IMR-90 (cell line): ENCODE results near the gene RAB1B. TPM values are rescaled to one million over a fixed set of nuclear protein-coding genes. Genes with fewer than 3 reads are reported as not detected.

Experiments
- ATAC-seq: fragments of 200-7000 bp; cut with Tn5 transposase; 2 replicates; pipeline ENCODE4 v1.9.1; 2020; ENCODE audit warnings: low read depth, mild to moderate bottlenecking, moderate library complexity
- BruUV-seq: library from RNA; stranded (reverse); fragments of 400-500 nt; replicated peaks from 2 replicates; lab custom pipeline; 2021; lab: Mats Ljungman, UMichigan
- CTCF ChIA-PET: fragments of 300-600 bp; formaldehyde crosslinking; extraction: SDS; loops from one replicate; lab custom pipeline; 2021; ENCODE audit warnings: antibody characterized with exemption; lab: Yijun Ruan, JAX
- POLR2A ChIA-PET: fragments of 300-600 bp; sonication (Branson Sonifier 250); formaldehyde crosslinking; loops from one replicate; lab custom pipeline; 2022; ENCODE audit warnings: antibody characterized with exemption; ENCODE audit not compliant: unreplicated experiment; lab: Charles Lee
- DNase-seq: peaks from one replicate; pipeline ENCODE4 v3.0.0; 2013
- H2AFZ ChIP-seq: replicated peaks from 2 replicates; pipeline ENCODE3; 2013; ENCODE audit warnings: low read length, mild to moderate bottlenecking; ENCODE audit not compliant: poor library complexity
- H2AK5ac ChIP-seq: 2 replicates; pipeline ENCODE4 v1.6.1; 2013; ENCODE audit warnings: low read depth, low read length, inconsistent platforms
- H2AK9ac ChIP-seq: replicated peaks from 2 replicates; pipeline ENCODE3; 2013; ENCODE audit warnings: mild to moderate bottlenecking, low read depth, low read length, moderate library complexity; ENCODE audit not compliant: poor library complexity
- H2BK120ac ChIP-seq: 2 replicates; pipeline ENCODE4 v1.6.1; 2013; ENCODE audit warnings: low read depth, low read length, inconsistent platforms
- H2BK15ac ChIP-seq: 3 replicates; pipeline ENCODE4 v1.6.1; 2013; ENCODE audit warnings: low read depth, low read length, inconsistent platforms
- H2BK20ac ChIP-seq: 2 replicates; pipeline ENCODE4 v1.6.1; 2013; ENCODE audit warnings: low read depth, mild to moderate bottlenecking, inconsistent platforms, low read length, moderate library complexity
- H2BK5ac ChIP-seq: 2 replicates; pipeline ENCODE4 v1.6.1; 2013; ENCODE audit warnings: mild to moderate bottlenecking, low read depth, low read length, inconsistent platforms; ENCODE audit not compliant: poor library complexity, severe bottlenecking
- H3K14ac ChIP-seq: replicated peaks from 2 replicates; pipeline ENCODE4 v1.6.1; 2013; ENCODE audit warnings: low read depth, low read length, inconsistent platforms
- H3K18ac ChIP-seq: 2 replicates; pipeline ENCODE4 v1.6.1; 2013; ENCODE audit warnings: low read depth, low read length, control low read depth
- H3K23ac ChIP-seq: 2 replicates; pipeline ENCODE4 v1.6.1; 2013; ENCODE audit warnings: low read depth, low read length, inconsistent platforms
- H3K27ac ChIP-seq: 2 replicates; pipeline ENCODE4 v1.5.1; 2013; ENCODE audit warnings: mild to moderate bottlenecking, control low read depth, low read length; ENCODE audit not compliant: insufficient read depth
- H3K27me3 ChIP-seq: 2 replicates; pipeline ENCODE4 v1.6.1; 2013; ENCODE audit warnings: low read length; ENCODE audit not compliant: control insufficient read depth, insufficient read depth
- H3K36me3 ChIP-seq: 2 replicates; pipeline ENCODE4 v1.6.1; 2013; ENCODE audit warnings: low read length, mixed read lengths; ENCODE audit not compliant: control insufficient read depth, insufficient read depth
- H3K4ac ChIP-seq: 2 replicates; pipeline ENCODE4 v1.6.1; 2013; ENCODE audit warnings: low read depth, low read length, inconsistent platforms
- H3K4me1 ChIP-seq: 2 replicates; pipeline ENCODE4 v1.6.1; 2013; ENCODE audit warnings: low read length, mixed read lengths; ENCODE audit not compliant: control insufficient read depth, insufficient read depth
- H3K4me2 ChIP-seq: 2 replicates; pipeline ENCODE4 v1.6.1; 2013; ENCODE audit warnings: low read depth, mild to moderate bottlenecking, control low read depth, low read length, moderate library complexity
- H3K4me3 ChIP-seq: 2 replicates; pipeline ENCODE4 v1.5.1; 2013; ENCODE audit warnings: low read depth, mild to moderate bottlenecking, control low read depth, low read length, moderate library complexity; ENCODE audit not compliant: insufficient read depth
- H3K56ac ChIP-seq: 2 replicates; pipeline ENCODE4 v1.6.1; 2013; ENCODE audit warnings: low read length, inconsistent platforms; ENCODE audit not compliant: insufficient read depth; ENCODE audit errors: extremely low read depth
- H3K79me1 ChIP-seq, 2 experiments: 2 replicates each; pipeline ENCODE4 v1.6.1; 2013; ENCODE audit warnings: low read length in 2 of 2, inconsistent platforms in 1 of 2, low read depth in 1 of 2
- H3K9ac ChIP-seq: 2 replicates; pipeline ENCODE4 v1.6.1; 2013; ENCODE audit warnings: low read depth, low read length, control low read depth
- H3K9me1 ChIP-seq: 2 replicates; pipeline ENCODE4 v1.6.1; 2013; ENCODE audit warnings: low read length, inconsistent platforms; ENCODE audit not compliant: insufficient read depth
- H3K9me3 ChIP-seq: 2 replicates; pipeline ENCODE4 v1.6.1; 2013; ENCODE audit warnings: low read length; ENCODE audit not compliant: control insufficient read depth, insufficient read depth
- H4K20me1 ChIP-seq: 2 replicates; pipeline ENCODE4 v1.6.1; 2013; ENCODE audit warnings: low read length, inconsistent platforms; ENCODE audit not compliant: insufficient read depth
- H4K5ac ChIP-seq: 2 replicates; pipeline ENCODE4 v1.6.1; 2013; ENCODE audit warnings: mild to moderate bottlenecking, low read depth, low read length, control low read depth
- H4K8ac ChIP-seq, 2 experiments: 2 replicates each; pipeline ENCODE4 v1.6.1; 2013; ENCODE audit warnings: low read depth in 2 of 2, low read length in 2 of 2, control low read depth in 1 of 2, inconsistent platforms in 1 of 2
- H4K91ac ChIP-seq: 2 replicates; pipeline ENCODE4 v1.6.1; 2013; ENCODE audit warnings: low read depth, low read length, inconsistent platforms; ENCODE audit not compliant: insufficient read depth
- BHLHE40 ChIP-seq: fragments of 150-350 bp; IDR thresholded peaks from 2 replicates; pipeline ENCODE4 v1.6.1; 2016; ENCODE audit warnings: mild to moderate bottlenecking, low read depth, low read length
- CEBPB ChIP-seq: IDR thresholded peaks from 2 replicates; pipeline ENCODE4 v1.6.1; 2012; ENCODE audit warnings: low read depth, low read length, improper control_type of control experiment
- CHD1 ChIP-seq: IDR thresholded peaks from 2 replicates; pipeline ENCODE4 v1.6.1; 2012; ENCODE audit warnings: low read depth, low read length, improper control_type of control experiment
- FOS ChIP-seq: fragments of 150-350 bp; IDR thresholded peaks from 2 replicates; pipeline ENCODE4 v1.6.1; 2016; ENCODE audit warnings: low read depth, low read length
- MAFK ChIP-seq: IDR thresholded peaks from 2 replicates; pipeline ENCODE4 v1.6.1; 2012; ENCODE audit warnings: low read depth, low read length, improper control_type of control experiment
- MAZ ChIP-seq: IDR thresholded peaks from 2 replicates; pipeline ENCODE4 v1.6.1; 2012; ENCODE audit warnings: low read depth, mild to moderate bottlenecking, low read length, improper control_type of control experiment, moderate library complexity, borderline replicate concordance
- MXI1 ChIP-seq: IDR thresholded peaks from 2 replicates; pipeline ENCODE4 v1.6.1; 2012; ENCODE audit warnings: low read depth, mild to moderate bottlenecking, low read length, moderate library complexity, borderline replicate concordance
- NFE2L2 ChIP-seq: fragments of 150-350 bp; IDR thresholded peaks from 2 replicates; pipeline ENCODE4 v1.6.1; 2016; ENCODE audit warnings: low read depth, mild to moderate bottlenecking, low read length
- POLR2A ChIP-seq: IDR thresholded peaks from 2 replicates; pipeline ENCODE4 v1.6.1; 2012; ENCODE audit warnings: mild to moderate bottlenecking, low read depth, low read length
- RAD21 ChIP-seq: IDR thresholded peaks from 2 replicates; pipeline ENCODE4 v1.6.1; 2012; ENCODE audit warnings: low read length, improper control_type of control experiment
- RFX5 ChIP-seq: IDR thresholded peaks from 2 replicates; pipeline ENCODE4 v1.8.0; 2012; ENCODE audit warnings: low read depth, mild to moderate bottlenecking, low read length, moderate library complexity
- SMC3 ChIP-seq: fragments of 150-350 bp; IDR thresholded peaks from 2 replicates; pipeline ENCODE4 v1.6.1; 2016; ENCODE audit warnings: low read depth, mild to moderate bottlenecking, antibody characterized with exemption, low read length, moderate library complexity
- WGBS, 2 experiments: methylation state at CpG; one replicate each; pipeline versions ENCODE4 v1.1.5 to v1.1.7; 2013; ENCODE audit warnings: missing lambda C conversion rate in 2 of 2; ENCODE audit not compliant: insufficient read length in 1 of 2; ENCODE audit errors: extremely low coverage in 2 of 2; 5-methylcytosine and 5-hydroxymethylcytosine counted together
- dilution Hi-C: fragments of 300-500 bp; cut with HindIII; formaldehyde crosslinking; loops from one replicate; pipeline ENCODE4 v1.14.3; 2018; ENCODE audit warnings: low sequenced_read_pairs; ENCODE audit not compliant: unreplicated experiment
- in situ Hi-C: fragments of 300-500 bp; cut with MboI; formaldehyde crosslinking; loops from 3 replicates; pipeline ENCODE4 v1.14.3; 2019; ENCODE audit warnings: low sequenced_read_pairs, inconsistent platforms, mixed read lengths
- intact Hi-C: fragments of 100-400 bp; cut with micrococcal nuclease; formaldehyde crosslinking; loops from 2 replicates; pipeline ENCODE4 v1.10.0; 2022
- polyA plus RNA-seq, 3 experiments: library from polyadenylated mRNA; depleted of rRNA; stranded (reverse); fragments of >200 nt; gene quantifications; 2 replicates each; pipeline ENCODE4 v1.2.3, GENCODE V29; 2012; ENCODE audit warnings: low replicate concordance in 1 of 3
- total RNA-seq: library from RNA; depleted of rRNA; stranded (reverse); fragments of >200 nt; gene quantifications from 2 replicates; pipeline ENCODE4 v1.2.3, GENCODE V29; 2012
- TF ChIP-seq, protein P1 (sequence below): fragments of 150-350 bp; IDR thresholded peaks from 2 replicates; pipeline ENCODE4 v1.6.1; 2017; ENCODE audit warnings: mild to moderate bottlenecking, antibody characterized with exemption, low read length, low read depth
- TF ChIP-seq, protein P2 (sequence below): conservative IDR thresholded peaks from 2 replicates; pipeline ENCODE4 v1.5.1; 2012; ENCODE audit warnings: mild to moderate bottlenecking, low read depth, low read length, improper control_type of control experiment
- TF ChIP-seq, protein P3 (sequence below): fragments of 150-350 bp; IDR thresholded peaks from 2 replicates; pipeline ENCODE4 v1.6.1; 2016; ENCODE audit warnings: low read depth, mild to moderate bottlenecking, low read length, moderate library complexity, borderline replicate concordance

RAB1B gene
- total and polyA plus RNA-seq, 2 of the 4 experiments (the other 2 are of a cell fraction) = 83.7 to 248 TPM

DNA sequence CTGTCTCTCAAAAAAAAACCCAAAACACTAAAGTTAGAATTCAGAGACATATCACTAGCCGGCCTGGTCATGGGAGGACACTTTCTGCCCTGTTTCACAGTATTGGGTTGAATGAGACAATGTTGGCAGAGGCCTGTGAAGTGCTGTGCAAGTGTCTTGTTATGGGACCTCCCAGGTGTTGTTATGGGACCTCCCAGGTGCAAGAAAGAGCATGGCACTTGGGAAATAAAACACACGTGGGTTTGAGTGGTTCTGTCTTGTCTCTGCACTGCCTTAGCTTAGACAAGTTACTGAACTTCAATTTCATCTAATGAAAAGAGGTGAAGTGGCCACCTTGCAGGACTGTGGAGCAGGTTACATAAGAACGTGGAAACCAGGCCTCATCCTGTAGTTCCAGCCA lies 28.9 kb upstream of the RAB1B start:
- Histone ChIP-seq H3K4me3 (no peak overlapping the region), H3K9me3 (no peaks in the 10 kb centered on the region), H4K5ac (no peak overlapping the region), H2AK5ac (no peak overlapping the region), H2BK20ac (no peak overlapping the region), H3K14ac (no peak overlapping the region), H3K9ac (no peak overlapping the region), H3K18ac (no peak overlapping the region), H3K23ac (no peak overlapping the region), H3K4me2 (no peak overlapping the region), H4K8ac (no peak overlapping the region), H3K9me1 (no peaks in the 10 kb centered on the region), H2BK15ac (no peak overlapping the region), H2BK5ac (no peak overlapping the region), H3K27me3 (no peaks in the 10 kb centered on the region), H3K4me1 (no peaks in the 10 kb centered on the region), H3K27ac (no peak overlapping the region), H3K4ac (no peak overlapping the region), H3K36me3 (peaks cover 61% of the 10 kb centered on the region), H4K20me1 (no peaks in the 10 kb centered on the region), H2BK120ac (no peak overlapping the region), H4K91ac (no peak overlapping the region), H3K79me1 (no peaks in the 10 kb centered on the region), H3K56ac (no peak overlapping the region), H2AFZ (no peak overlapping the region), H2AK9ac (no peak overlapping the region)
- intact Hi-C loops (no loop called here), dilution Hi-C loops (no loop called here), in situ Hi-C loops (no loop called here)
- ATAC-seq = no peak
- ChIA-PET CTCF (interaction anchor here (1.2 kb wide), 1 partner anchor 16 kb away, joined by 4 read pairs; no protein-coding TSS in a partner anchor), POLR2A (no interaction called here)
- TF ChIP-seq CHD1 (no peak), NFE2L2 (no peak), MAFK (no peak), RFX5 (no peak), BHLHE40 (no peak), FOS (no peak), MAZ (no peak), RAD21 (no peak), POLR2A (no peak), MXI1 (no peak), CEBPB (no peak), SMC3 (no peak)
- TF ChIP-seq, protein P1, sequence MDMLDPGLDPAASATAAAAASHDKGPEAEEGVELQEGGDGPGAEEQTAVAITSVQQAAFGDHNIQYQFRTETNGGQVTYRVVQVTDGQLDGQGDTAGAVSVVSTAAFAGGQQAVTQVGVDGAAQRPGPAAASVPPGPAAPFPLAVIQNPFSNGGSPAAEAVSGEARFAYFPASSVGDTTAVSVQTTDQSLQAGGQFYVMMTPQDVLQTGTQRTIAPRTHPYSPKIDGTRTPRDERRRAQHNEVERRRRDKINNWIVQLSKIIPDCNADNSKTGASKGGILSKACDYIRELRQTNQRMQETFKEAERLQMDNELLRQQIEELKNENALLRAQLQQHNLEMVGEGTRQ = no peak
- TF ChIP-seq, protein P2, sequence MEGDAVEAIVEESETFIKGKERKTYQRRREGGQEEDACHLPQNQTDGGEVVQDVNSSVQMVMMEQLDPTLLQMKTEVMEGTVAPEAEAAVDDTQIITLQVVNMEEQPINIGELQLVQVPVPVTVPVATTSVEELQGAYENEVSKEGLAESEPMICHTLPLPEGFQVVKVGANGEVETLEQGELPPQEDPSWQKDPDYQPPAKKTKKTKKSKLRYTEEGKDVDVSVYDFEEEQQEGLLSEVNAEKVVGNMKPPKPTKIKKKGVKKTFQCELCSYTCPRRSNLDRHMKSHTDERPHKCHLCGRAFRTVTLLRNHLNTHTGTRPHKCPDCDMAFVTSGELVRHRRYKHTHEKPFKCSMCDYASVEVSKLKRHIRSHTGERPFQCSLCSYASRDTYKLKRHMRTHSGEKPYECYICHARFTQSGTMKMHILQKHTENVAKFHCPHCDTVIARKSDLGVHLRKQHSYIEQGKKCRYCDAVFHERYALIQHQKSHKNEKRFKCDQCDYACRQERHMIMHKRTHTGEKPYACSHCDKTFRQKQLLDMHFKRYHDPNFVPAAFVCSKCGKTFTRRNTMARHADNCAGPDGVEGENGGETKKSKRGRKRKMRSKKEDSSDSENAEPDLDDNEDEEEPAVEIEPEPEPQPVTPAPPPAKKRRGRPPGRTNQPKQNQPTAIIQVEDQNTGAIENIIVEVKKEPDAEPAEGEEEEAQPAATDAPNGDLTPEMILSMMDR = no peak
- TF ChIP-seq, protein P3, sequence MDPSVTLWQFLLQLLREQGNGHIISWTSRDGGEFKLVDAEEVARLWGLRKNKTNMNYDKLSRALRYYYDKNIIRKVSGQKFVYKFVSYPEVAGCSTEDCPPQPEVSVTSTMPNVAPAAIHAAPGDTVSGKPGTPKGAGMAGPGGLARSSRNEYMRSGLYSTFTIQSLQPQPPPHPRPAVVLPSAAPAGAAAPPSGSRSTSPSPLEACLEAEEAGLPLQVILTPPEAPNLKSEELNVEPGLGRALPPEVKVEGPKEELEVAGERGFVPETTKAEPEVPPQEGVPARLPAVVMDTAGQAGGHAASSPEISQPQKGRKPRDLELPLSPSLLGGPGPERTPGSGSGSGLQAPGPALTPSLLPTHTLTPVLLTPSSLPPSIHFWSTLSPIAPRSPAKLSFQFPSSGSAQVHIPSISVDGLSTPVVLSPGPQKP = no peak
- no peak for DNase-seq
- WGBS, 2 experiments = 75% methylated on average over 2 of the region's 3 CpGs; no CpG with 5 or more reads in 1 of the 2 experiments
- BruUV-seq = no TSS peak
